SH-SY5Y (cell line): ENCODE measurements around the gene ITGAX.

Experiments used
- GATA2 ChIP-seq: IDR thresholded peaks from 2 replicates; pipeline ENCODE4 v1.6.1; 2011; ENCODE audit warnings: mild to moderate bottlenecking, low read depth, low read length
- GATA3 ChIP-seq: IDR thresholded peaks from 2 replicates; pipeline ENCODE4 v1.6.1; 2011; ENCODE audit warnings: low read depth, mild to moderate bottlenecking, low read length, moderate library complexity

ITGAX gene

DNA sequence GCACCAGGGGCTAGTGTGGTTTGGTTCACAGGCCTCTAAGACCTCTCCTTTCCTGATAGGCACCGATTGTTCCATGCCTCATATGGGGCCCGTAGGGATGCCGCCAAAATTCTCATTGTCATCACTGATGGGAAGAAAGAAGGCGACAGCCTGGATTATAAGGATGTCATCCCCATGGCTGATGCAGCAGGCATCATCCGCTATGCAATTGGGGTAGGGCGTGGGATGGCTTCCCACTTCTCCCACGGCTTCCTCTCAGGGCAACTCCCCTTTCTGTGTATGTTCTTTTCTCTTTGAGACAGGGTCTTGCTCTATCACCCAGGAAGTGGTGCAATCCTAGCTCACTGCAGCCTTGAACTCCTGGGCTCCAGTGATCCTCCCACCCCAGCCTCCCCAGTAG is 5.3 kb downstream of the ITGAX start:
- TF ChIP-seq GATA3 (no peak), GATA2 (no peak)

DNA sequence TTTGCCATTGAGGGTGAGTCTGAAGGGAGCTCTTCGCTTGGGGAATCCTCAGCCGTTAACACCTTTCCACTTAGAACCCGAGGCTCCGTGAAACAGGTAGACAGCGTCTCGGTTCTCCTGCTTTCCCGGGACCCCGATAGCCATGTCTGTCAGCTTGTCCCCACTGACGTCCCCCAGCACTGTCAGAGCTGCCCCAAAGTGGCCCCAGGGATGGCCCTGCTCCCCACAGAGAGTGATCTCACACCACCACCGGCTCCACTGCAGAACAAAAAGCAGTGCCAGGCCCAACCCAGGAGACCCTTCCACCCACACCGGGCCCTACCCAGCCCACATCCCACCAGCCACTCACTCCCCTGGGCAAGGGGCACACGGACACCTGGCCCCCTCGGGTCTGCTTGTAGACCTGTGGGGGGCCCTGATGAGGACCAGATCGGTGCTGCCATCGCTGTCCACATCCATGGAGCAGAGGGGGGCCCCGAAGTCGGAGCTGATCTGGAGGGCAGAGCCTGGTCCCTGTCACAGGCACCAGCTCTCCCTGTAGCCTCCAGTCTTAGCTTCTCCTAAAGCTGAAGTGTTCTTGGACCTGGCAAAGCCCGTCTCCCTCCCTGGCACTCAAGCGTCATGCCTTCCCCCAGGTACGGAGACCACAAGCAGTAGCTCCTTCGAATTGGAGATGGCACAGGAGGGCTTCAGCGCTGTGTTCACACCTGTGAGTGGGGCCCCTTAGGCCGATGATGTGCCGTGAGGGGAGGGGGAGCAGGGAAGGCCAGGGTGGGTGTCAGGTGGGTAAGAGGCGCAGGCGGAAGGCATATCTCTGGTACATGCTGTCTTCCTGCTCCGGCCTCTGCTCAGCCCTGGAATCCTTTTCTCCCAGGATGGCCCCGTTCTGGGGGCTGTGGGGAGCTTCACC is 6.5 kb downstream of the ITGAX start:
- TF ChIP-seq GATA3 (no peak), GATA2 (no peak)

DNA sequence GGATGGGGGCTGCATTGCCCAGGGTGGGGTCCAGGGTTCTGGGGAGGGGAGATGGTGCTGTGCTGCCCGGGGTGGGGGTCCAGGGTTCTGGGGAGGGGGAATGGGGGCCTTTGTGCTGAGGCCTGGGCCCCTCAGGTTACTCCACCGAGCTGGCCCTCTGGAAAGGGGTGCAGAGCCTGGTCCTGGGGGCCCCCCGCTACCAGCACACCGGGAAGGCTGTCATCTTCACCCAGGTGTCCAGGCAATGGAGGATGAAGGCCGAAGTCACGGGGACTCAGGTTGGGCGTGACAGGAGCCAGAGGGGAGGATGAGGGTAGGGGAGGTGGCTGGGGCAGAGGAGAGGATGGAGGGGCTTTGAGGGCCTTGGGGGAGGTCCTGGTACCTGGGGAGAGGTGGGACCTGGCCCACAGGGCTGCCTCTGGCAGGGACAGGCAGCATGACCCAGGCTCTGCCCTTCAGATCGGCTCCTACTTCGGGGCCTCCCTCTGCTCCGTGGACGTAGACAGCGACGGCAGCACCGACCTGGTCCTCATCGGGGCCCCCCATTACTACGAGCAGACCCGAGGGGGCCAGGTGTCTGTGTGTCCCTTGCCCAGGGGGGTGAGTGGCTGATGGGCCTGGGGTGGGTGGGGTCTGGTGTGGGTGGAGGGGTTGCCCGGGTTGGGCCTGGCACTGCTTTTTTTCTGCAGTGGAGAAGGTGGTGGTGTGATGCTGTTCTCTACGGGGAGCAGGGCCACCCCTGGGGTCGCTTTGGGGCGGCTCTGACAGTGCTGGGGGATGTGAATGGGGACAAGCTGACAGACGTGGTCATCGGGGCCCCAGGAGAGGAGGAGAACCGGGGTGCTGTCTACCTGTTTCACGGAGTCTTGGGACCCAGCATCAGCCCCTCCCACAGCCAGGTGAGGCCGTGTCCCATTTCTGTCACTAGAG is 7.8 kb downstream of the ITGAX start:
- no peak for TF ChIP-seq GATA2
- TF ChIP-seq GATA3, result no peak

DNA sequence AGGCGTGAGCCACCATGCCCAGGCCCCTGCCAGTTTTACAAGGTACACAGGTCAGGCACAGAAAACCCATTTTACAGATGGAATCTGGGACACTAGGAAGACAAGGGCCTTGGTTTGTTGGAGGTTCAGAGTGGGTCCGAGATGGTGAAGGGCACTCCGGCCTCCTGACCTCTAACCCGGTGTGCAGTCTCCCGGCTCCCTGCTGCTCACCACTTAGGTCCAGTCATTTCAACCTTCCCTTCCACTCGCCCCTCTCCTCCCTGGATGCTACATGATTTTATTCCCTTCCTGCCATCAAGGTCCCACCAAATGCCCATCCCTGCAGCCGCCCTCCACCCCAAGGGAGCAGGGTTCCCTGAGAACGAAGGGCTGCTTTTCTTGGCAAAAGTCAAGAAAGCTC is 8.7 kb downstream of the ITGAX start:
- TF ChIP-seq GATA2 (no peak), GATA3 (no peak)

DNA sequence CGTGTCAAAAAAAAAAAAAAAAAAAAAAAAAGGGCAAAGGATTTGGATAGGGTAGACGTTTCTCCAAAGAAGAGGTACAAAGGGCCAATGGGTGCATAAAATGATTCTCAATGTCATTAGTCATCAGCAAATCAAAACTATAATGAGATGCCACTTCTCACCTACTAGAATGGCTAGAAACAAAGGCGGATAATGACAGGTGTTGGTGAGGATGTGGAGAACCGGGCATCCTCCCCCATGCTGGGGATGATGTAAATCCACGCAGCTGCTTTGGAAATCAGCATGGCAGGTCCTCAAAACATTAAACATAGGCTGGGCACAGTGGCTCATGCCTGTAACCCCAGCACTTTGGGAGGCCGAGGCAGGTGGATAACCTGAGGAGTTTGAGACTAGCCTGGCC is 9.4 kb downstream of the ITGAX start:
- TF ChIP-seq GATA3, result no peak
- TF ChIP-seq GATA2, result no peak

DNA sequence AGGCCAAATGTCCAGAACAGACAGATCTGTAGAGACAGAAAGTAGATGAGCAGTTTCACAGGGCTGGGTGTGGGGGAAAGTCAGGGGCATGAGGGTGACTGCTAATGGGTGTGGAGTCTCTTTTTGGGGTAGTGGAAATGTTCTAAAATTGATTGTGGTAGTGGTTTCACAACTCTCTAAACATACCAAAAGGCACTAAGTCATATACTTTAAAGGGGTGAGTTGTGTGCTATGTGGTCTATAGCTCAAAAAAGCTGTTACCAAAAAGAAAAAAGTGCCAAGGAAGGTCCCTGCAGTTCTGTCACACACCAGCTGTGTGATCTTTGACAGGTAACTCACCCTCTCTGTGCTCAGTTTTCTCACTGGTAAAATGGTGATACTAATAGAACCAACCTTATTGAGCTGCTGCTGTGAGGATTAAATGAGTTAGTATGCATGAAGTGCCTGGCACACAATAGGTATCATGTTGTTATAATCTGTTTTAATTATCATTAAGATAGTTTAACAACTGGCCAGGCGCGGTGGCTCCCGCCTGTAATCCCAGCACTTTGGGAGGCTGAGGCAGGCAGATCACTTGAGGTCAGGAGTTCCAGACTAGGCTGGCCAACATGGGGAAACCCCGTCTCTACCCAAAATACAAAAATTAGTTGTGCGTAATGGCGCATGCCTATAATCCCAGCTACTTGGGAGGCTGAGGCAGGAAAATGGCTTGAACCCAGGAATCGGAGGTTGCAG is 10.3 kb downstream of the ITGAX start:
- TF ChIP-seq GATA2 (no peak), GATA3 (no peak)

DNA sequence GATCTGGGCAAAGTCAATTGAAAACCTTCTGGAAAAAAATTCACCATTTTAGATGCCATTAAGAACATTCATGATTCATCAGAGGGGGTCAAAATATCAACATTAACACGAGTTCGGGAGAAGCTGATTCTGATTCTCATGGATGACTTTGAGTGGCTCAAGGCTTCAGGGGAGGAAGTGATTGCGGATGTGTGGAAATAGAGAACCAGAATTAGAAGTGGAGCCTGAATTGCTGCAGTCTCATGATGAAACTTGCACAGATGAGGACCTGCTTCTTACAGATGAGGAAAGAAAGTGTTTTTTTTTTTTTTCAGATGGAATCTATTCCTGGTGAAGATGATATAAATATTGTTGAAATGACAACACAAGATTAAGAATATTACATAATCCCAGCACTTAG is 12.9 kb downstream of the ITGAX start:
- TF ChIP-seq GATA3 (no peak), GATA2 (no peak)

DNA sequence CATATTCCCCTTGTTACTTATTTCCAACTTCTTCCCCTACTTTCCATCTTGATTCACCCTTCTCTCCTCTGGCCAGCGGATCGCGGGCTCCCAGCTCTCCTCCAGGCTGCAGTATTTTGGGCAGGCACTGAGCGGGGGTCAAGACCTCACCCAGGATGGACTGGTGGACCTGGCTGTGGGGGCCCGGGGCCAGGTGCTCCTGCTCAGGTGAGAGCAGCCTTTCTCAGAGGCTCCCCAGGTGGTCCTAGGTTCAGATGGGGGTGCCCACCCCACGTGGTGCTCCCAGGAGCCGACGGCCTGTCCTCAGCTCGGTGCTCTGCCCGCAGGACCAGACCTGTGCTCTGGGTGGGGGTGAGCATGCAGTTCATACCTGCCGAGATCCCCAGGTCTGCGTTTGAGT is 16.0 kb downstream of the ITGAX start:
- TF ChIP-seq GATA3, result no peak
- TF ChIP-seq GATA2, result no peak

DNA sequence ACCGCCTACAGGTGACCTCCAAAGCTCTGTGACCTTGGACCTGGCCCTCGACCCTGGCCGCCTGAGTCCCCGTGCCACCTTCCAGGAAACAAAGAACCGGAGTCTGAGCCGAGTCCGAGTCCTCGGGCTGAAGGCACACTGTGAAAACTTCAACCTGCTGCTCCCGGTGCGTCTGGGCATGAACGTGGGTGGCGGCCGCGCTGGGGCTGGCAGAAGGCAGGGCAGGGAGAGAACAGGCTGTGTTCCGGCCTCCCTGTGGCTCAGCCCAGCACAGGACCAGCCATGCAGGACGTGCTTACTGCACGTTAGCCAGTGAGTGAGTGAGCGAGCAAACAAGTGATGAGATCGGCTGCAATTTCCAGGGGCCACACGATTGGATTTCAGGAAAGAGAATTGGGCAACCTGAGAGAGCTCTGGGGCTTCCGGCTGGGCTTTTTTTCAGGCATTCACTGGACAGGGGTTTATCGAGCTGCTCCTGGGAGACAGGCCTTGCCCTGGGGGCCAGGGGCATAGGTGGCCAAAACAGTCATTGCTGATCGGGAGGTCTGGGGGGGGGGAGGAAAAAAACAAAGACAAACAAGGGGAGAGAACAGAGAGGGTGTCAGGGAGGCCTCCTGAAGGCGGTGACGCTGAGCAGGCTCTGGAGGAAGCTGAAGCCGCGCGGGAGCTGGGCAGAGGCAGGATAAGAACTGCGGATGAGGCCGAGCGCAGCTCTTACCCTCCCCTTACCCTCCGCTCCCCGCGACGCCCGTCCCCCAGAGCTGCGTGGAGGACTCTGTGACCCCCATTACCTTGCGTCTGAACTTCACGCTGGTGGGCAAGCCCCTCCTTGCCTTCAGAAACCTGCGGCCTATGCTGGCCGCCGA is 16.9 kb downstream of the ITGAX start:
- TF ChIP-seq GATA3, result no peak
- no peak for TF ChIP-seq GATA2

DNA sequence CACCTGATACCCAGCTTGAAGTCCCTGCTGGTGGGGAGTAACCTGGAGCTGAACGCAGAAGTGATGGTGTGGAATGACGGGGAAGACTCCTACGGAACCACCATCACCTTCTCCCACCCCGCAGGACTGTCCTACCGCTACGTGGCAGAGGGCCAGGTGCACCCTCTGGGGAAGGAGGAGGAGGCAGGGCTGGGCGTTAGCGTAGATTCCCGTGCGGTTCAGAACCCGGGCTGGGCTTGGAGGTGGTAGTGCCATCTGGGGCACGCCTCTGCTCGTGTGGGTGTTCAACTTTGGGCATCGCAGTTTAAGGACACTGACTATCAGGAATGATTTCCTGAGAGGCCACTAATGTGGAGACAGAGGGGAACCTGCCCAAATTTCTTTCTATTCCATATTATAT is 18.3 kb downstream of the ITGAX start:
- no peak for TF ChIP-seq GATA2

DNA sequence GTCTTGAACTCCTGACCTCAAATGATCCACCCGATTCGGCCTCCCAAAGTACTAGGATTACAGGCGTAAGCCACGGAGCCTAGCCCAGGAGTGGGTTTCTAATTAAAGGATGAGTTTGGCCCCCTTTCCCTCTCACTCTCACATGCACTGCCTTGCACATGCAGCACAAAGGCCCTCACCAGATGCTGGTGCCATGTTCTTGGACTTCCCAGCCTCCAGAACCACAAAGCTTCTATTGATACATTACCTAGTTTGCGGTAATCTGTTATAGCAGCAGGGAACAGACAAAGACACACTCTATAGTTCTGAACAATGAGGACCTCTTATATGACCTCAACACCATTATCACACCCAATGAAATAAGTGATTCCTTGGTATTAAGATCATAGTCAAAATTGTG is 20.3 kb downstream of the ITGAX start:
- no peak for TF ChIP-seq GATA2
- TF ChIP-seq GATA3, result no peak

DNA sequence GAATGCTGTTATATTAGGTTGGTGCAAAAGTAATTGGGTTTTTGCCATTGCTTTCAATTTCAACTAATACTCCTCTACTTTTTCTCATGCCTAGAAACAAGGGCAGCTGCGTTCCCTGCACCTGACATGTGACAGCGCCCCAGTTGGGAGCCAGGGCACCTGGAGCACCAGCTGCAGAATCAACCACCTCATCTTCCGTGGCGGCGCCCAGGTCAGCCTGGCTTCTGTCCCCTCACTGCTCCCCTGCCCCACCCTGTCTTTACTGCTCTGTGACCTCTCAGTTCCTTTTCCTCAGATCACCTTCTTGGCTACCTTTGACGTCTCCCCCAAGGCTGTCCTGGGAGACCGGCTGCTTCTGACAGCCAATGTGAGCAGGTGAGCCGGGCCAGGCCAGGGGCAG is 21.7 kb downstream of the ITGAX start:
- TF ChIP-seq GATA3, result no peak
- TF ChIP-seq GATA2, result no peak

DNA sequence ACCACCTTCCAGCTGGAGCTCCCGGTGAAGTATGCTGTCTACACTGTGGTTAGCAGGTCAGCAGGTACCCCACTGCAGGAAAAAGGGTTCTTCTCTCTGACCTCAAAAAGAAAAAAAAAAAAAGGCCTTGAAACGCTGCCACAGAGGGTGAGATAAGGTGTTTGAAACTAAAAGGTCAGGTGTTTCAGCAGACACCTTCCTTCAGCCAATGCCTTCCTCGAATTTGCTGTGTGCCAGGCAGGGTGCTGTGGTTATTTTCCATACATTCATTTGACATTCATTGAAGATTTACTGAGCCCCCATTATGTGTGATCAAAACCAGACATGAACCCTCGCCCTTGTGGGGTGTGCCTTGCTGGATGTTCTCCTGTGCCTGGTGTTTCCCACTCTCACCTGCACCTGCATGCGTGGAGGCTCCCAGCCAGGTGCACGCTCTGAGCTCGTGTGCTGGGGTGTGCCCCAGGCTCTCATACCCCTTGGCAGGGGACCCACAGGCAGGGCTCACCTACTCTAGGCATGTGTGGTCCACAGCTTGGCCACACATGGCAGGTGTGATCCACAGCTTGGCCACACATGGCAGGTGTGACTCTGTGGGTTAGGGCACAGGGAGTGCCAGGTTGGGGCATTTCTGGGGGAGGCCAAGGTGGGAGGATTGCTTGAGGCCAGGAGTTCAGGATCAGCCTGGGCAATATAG is 22.4 kb downstream of the ITGAX start:
- TF ChIP-seq GATA2, result no peak
- no peak for TF ChIP-seq GATA3

DNA sequence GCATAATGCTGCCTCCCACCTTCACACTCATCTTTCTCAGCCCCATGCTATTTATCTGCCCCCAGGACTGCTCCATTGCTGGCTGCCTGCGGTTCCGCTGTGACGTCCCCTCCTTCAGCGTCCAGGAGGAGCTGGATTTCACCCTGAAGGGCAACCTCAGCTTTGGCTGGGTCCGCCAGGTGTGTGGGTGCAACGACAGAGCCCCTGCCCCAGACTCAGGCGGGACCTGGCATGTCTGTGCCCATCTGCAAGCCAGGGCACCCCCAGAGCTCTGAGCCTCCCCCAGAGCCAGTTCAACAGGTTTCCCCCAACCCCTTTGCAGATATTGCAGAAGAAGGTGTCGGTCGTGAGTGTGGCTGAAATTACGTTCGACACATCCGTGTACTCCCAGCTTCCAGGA is 25.2 kb downstream of the ITGAX start:
- no peak for TF ChIP-seq GATA3
- TF ChIP-seq GATA2, result no peak
